ENCODE measurements around the gene EHD3.

DNA sequence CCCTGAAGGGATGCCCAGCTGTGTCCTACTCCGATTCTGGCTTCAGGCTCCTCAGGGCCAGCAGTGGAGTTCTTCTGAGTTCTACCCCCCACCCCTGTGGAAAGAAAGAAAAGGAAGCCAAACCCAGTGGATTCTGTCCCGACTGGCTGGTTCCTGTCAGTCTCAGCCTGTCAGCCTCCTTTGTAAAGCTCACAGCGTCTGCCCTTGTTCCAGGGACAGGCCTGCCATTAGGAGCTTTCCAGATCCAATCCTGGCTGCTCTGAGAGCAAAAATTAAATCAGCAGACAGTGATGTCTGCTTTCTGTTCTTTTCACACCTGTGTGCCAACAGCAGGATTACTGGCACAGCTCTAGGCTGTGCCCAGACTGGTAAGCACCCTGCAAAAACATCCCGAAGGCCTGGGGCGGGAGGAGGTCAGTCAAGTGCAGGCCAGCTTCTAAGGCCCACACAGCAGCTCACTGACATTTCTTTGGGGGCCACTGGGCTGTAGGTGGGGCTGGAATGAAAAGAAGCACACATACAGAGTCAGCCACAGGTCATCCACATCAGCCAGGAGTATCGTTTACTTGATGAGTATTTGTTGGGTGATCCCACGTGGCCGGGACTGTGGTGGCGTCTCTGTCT, 69.1 kb downstream of the EHD3 start:
- TF ChIP-seq ARNT (IDR thresholded peaks at IDR 0.05) = no peak
- no peak for TF ChIP-seq SUZ12 (IDR thresholded peaks at IDR 0.05)
- TF ChIP-seq CTBP1 (IDR thresholded peaks at IDR 0.05; ENCODE audit: borderline replicate concordance) = no peak
- TF ChIP-seq, protein P1, sequence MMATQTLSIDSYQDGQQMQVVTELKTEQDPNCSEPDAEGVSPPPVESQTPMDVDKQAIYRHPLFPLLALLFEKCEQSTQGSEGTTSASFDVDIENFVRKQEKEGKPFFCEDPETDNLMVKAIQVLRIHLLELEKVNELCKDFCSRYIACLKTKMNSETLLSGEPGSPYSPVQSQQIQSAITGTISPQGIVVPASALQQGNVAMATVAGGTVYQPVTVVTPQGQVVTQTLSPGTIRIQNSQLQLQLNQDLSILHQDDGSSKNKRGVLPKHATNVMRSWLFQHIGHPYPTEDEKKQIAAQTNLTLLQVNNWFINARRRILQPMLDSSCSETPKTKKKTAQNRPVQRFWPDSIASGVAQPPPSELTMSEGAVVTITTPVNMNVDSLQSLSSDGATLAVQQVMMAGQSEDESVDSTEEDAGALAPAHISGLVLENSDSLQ (IDR thresholded peaks at IDR 0.05) = no peak
- TF ChIP-seq ZNF384 (IDR thresholded peaks at IDR 0.05) = no peak
- no peak for TF ChIP-seq NFRKB (IDR thresholded peaks at IDR 0.05)
- no peak for TF ChIP-seq TARDBP (IDR thresholded peaks at IDR 0.05)
- no peak for TF ChIP-seq FOXM1 (IDR thresholded peaks at IDR 0.05; ENCODE audit: borderline replicate concordance)
- no peak for TF ChIP-seq SP1 (IDR thresholded peaks at IDR 0.05)
- no peak for TF ChIP-seq FOXK2 (IDR thresholded peaks at IDR 0.05)

Data from HEK293T (cell line).